HG02588 (cell line): Measurements from ENCODE around the gene USP34.
"Not testable (repeated sequence)": the region's sequence is repeated elsewhere in the genome, so short reads cannot be mapped to it uniquely, and the experiment has no call there.

ENCODE experiments used
- ATAC-seq: cut with Tn5 transposase; IDR thresholded peaks from one replicate; pipeline ENCODE4 v1.9.1; 2021; ENCODE audit warnings: mild to moderate bottlenecking, moderate library complexity; ENCODE audit not compliant: unreplicated experiment

USP34 gene

DNA sequence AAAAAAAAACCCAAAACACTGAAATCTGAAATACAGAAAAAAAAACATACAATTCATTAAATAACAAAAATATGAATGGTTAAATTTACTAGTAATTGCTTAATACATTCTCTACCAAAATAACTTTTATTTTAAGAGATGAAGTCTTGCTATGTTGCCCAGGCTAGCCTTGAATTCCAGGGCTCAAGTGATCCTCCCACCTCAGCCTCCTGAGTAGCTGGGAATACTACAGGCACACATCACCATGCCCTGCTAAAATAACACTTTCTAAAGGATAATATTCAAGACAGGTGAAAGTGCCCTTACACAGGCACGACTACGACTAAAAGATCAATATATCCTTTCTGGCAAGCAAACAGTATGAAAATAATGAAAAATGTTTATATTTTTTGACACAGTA lies 9.5 kb downstream of the USP34 start:
- ATAC-seq = no peak

DNA sequence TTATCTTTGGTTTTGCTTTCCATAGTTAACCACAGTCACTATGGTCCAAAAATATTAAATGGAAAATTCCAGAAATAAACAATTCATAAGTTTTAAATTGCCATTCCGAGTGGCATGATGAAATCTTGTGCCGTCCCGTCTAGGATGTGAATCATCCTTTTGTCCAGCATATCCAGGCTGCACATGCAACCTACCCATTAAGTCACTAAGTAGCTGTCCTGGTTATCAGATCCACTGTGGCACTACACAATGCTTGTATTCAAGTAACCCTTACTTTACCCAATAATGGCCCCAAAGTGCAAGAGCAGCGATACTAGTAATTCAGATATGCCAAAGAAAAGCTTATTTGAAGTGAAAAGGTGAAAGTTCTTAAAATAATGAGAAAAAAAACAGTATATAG lies 10.7 kb downstream of the USP34 start:
- ATAC-seq = no peak

DNA sequence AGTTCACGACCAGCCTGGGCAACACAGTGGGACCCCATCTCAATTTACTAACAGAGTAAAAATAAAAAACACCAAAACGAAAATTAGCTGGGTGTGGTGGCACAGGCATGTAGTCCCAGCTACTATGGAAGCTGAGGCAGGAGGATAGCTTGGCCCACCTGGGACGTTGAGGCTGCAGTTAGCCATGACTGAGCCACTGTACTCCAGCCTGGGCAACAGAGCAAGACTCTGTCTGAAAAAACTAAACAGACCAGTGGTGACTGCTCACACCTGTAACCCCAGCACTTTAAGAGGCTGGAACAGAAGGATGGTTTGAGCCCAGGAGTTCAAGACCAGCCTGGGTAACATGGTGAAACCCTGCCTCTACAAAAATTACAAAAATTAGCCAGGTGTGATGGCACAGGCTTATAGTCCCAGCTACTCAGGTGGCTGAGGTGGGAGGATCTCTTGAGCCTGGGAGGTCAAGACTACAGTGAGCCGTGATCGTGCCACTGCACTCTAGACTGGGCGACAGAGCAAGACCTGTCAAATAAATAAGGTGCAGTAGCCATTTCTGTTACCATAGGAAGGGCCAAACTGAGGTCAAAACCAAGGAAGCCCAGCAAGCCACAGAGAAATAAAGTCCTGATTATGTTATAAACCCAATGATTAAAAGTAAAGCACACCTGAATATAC lies 14.0 kb downstream of the USP34 start:
- no peak for ATAC-seq

DNA sequence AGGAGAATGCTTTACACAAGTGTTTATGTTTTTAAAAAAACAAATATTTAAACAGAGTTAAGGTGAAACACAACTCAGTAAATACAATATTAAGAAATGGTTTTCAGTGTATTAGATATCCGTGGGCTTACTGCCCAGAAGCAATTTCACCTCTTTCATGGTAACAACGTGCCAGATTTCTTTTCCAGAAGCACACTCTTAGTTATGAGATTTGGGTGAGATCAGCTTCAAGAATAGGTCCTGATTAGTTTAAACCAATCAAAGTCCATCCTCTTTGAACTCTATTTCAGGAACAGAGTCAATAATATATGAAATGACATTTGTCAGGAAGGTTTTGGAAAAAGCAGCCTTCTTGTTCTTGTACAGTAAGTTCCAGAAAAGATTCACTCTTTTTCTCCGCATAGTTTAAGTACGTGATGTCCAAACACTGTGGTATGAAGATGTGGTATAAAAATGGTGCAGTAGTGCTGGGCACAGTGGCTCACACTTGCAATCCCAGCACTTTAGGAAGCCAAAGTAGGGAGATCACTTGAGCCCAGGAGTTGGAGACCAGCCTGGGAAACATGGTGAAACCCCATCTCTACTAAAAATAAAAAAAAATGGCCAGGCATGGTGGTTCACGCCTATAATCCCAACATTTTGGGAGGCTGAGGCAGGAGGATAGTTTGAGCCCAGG lies 14.7 kb downstream of the USP34 start:
- ATAC-seq = no peak

DNA sequence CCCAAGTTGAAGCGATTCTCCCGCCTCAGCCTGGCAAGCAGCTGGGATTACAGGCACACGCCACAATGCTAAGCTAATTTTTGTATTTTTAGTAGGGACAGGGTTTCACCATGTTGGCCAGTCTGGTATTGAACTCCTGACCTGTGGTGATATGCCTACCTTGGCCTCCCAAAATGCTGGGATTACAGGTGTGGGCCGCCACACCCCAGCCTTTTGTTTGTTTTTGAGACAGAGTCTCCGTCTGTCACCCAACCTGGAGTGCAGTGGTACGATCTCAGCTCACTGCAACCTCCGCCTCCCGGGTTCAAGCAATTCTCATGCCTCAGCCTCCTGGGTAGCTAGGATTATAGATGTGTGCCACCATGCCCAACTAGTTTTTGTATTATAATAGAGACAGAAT lies 15.9 kb downstream of the USP34 start:
- not testable (repeated sequence) for ATAC-seq

DNA sequence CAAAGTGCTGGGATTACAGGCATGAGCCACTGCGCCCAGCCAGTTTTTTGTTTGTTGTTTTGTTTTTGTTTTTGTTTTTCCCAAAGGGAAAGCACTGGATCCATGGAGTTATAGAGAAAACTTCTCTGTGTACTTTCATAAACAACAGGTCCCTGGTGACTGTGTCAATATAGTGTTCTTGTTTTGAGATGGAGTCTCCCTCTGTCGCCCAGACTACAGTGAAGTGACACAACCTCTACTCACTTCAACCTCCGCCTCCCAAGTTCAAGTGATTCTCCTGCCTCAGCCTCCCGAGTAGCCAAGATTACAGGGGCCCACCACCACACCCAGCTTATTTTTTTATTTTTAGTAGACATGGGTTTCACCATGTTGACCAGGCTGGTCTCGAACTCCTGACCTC lies 16.5 kb downstream of the USP34 start:
- no peak for ATAC-seq

DNA sequence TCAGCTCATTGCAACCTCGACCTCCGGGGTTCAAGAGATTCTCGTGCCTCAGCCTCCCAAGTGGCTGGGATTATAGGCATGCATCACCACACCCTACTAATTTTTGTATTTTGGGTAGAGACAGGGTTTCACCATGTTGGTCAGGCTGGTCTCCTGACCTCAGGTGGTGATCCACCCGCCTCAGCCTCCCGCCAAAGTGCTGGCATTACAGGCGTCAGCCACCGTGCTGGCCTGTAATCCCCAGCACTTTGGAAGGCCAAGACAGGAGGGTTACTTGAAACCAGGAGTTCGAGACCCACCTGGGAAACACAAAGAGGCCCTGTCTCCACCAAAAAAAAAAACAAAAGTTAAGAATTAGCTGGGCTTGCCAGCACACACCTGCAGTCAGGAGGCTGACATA lies 18.5 kb downstream of the USP34 start:
- ATAC-seq = no peak

DNA sequence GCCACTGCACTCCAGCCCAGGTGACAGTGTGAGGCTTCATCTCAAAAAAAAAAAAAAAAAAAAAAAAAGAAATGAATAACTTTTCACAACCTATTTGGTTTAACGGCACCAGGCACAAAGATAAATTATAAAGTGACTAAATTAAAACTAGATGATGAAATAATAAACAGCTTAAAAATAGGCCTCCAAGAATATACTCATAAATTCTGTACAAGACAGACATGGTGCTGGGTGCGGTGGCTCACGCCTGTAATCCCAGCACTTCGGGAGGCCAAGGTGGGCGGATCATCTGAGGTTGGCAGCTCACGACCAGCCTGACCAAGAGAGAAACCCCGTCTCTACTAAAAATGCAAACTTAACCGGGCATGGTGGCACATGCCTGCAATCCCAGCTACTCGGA lies 19.7 kb downstream of the USP34 start:
- no peak for ATAC-seq

DNA sequence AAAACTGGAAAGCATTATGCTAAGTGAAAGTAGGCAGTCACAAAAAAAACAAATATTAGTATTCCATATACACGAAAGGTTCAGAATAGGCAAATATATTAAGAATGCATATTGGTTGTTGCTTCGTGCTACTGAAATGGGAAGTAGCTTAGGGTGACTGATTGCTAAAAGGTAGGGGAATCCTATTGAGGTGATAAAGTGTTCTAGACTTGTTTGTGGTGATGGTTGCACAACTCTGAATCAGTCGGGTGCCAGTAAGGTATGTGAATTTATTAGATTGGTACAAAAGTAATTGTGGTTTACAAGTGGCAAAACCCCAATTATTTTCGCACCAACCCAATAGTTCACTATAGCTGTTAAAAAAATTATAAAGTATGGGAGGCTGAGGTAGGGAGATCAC lies 20.7 kb downstream of the USP34 start:
- no peak for ATAC-seq

DNA sequence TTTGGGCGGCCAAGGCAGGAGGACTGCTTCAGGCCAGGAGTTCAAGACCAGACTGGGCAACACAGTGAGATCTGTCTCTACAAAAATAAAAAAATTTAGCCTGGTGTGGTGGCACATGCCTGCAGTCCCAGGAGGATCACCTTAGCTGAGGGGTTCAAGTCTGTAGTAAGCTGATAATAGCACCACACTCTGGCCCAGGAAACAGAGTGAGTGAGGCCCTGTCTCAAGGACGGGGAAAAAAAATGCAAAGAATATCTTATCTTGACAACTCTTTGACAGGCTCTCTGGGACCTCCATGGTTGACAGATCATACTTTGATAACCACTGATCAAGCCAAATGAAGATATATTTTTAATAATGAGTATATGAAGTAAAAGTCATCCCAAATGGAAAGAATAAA lies 22.7 kb downstream of the USP34 start:
- no peak for ATAC-seq

DNA sequence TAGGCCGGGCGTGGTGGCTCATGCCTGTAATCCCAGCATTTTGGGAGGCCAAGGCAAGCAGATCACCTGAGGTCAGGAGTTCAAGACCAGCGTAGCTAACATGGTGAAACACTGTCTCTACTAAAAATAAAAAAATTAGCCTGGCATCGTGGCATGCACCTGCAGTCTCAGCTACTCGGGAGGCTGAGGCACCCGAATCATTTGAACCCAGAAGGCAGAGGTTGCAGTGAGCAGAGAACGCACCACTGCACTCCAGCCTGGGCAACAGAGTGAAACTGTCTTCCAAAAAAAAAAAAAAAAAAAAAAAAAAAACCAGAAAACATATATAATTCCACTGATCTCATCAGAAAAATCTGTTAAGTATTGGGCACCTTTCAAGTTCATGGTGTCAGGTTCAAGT lies 23.9 kb downstream of the USP34 start:
- ATAC-seq = not testable (repeated sequence)

DNA sequence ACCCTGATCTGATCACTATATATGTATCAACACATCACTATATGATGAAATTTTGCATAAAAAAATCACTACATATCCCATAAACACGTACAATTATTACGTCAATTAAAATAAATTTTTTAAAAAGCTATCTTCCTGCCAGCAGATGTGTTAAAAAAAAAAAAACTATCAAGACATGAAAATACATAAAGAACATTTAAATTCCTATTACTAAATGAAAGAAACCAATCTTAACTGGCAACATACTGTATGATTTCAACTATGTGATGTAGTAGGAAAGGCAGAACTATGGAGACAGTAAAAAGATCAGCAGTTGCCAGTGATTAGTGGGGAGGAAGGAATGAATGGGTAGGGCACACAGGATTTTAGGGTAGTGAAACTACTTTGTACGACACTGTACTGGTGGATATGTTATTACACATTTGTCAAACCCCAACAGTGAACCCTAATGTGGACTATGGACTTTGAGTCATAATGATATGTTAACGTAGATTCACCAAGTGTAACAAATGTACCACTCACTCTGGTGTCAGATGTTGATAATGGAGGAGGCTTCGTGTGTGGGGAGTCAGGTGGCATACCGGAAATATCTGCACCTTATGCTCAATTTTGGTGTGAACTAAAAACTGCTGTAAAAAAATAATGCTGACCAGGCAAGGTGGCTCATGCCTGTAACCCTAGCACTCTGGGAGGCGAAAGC lies 27.4 kb downstream of the USP34 start:
- peak; percentile 86 for ATAC-seq

DNA sequence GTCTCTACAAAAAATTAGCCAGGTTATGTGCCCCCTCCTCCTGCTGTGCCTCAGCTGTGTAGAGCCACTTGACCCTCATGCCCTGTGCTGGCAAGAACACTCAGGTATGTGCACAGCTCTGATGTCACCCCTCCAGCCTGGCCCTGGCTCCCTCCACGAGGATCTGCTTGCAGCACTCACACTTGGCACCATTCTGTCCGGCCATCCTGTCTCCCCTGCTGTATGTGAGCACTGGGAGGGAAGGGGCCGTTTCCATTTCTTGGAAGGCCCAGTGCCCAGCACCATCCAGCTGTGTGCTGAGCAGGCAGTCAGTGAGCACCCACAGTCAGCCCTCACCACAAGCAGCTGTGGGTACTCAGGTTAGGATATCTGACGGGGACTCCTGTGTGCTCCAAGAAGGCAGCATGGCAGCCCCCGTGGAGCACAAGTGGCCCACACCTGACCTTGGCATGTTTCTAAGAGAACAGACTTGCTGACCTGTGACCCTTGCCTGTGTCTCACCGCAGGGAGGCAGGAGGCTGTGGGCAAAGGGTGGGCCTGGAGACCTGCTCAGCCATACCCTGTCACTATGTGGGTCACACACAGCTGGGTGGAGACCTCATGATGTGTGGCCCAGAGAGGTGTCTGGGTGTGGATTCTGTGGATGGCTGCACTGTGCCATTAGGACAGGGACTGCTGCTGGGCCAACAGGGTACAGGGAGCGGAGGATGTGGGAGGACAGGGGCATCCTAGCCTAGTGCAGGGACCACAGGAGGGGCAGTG lies 31.5 kb downstream of the USP34 start:
- no peak for ATAC-seq

DNA sequence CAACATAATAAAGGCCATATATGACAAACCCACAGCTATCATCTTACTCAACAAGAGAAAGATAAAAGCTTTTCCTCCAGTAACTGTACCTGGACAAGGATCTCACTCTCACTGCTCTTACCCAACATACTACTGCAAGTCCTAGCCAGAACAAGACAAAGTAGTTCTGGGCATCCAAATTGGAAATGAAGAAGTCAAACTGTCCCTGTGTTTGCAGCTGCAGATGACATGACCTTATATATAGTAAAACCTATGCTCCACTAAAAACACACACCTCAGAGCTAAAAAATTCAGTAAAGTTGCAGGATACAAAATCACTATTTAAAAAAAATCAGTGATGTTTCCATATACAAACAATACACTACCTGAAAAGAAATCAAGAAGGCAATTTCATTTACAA lies 32.2 kb downstream of the USP34 start:
- no peak for ATAC-seq

DNA sequence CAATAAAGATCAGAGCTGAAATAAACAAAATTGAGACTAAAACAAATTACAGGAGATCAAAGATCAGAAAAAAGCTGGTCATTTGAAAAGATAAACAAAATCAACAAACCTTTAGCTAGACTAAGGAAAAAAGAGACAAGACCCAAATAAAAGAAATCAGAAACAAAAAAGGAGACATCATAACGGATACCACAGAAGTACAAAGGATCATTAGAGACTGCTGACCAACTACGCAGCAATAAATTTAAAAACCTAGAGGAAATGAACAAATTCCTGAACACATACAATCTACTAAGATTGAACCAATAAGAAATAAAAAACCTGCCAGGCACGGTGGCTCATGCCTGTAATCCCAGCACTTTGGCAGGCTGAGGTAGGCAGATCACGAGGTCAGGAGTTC lies 33.7 kb downstream of the USP34 start:
- no peak for ATAC-seq

DNA sequence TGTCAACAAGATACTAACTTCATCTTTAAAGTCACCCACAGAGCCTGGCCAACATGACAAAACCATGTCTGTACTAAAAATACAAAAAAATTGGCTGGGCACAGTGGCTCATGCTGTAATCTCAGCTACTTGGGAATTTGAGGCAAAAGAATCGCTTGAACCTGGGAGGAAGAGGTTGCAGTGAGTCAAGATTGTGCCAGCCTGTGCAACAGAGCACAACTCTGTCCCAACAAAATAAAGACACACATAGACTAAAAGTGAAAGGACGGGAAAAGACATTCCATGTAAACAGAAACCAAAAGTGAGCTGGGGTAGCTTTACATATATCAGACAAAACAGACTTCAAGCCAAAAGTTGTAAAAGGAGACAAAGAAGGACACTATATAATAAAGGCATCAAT lies 34.8 kb downstream of the USP34 start:
- ATAC-seq = no peak

DNA sequence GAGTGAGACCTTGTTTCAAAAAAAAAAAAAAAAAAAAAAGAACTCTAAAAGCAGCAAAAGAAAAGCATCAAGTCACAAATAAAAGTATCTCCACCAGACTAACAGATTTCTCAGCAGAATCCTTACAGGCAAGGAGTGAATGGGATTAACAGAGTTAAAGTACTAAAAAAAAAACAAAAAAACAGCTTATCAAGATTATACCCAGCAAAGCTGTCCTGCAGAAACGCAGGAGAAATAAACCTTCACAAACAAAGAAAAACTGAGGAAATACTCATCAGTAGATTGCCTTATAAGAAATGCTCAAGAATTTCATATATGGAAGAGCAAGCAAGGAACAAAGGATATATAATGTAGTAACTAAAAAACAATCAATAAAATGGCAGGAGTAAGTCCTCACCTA lies 35.6 kb downstream of the USP34 start:
- no peak for ATAC-seq

DNA sequence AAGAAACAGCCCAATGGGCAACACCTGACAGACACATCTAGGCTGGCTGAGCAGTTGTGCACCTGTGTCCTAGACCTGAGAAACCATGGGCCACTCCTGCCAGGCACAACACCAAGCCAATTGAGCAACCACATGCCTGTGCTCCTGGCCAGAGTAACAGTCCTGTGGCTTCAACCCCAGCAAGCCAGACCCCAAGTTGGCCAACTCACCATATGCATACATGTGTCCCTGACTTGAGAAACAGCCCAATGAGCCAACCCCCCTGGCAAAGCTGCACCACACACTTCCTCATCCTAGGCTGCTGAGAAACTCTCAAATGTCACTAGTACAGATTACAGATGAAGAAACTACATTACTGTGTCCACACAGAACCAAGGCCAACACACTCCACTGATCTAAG lies 36.6 kb downstream of the USP34 start:
- ATAC-seq = no peak

DNA sequence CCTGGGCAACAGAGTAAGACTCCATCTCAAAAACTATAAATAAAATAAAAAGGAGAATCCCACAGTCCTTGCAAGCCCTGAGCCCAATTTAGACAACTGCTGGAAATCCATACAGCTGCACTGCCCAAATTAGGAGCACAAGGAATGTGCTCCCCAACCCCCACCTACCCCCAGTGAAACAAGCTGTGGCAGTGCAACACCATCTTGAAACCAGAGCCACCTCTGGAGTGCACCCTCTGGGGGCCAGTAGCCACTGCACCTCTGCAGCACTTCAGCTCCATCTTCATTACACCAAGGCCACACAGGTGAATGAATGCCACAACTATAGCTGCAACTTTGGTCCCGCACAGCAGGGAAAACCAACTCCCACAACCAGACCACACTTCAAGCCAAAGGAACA lies 37.3 kb downstream of the USP34 start:
- no peak for ATAC-seq

DNA sequence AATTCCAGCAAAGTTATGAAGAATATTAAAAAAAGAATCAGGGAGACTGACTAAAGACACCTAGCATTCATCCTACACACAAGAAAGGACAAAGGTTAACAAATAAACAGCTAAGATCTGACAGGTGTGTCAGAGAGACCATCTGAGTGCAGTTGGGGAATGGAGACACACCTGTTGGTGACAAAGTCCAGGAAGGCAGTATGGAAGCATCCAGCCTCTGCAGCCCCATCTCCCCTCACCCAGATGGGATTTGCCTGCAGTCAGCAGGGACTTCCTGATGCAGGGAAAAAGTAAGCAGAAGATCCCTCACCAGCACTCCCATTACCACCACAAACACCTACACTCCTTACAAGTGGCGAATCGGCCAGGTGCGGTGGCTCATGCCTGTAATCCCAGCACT lies 37.9 kb downstream of the USP34 start:
- no peak for ATAC-seq

DNA sequence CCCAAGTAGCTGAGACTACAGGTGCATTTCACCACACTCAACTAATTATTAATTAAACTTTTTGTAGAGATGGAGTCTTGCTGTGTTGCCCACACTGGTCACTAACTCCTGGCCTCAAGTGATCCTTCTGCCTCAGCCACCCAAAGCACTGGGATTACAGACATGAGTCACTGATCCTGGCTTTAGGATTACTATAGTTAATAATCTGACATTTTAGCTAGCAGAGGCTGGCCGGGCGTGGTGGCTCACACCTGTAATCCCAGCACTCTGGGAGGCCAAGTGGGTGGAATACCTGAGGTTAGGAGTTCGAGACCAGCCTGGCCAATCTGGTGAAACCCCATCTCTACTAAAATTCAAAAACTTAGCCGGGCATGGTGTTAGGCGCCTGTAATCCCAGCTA lies 39.5 kb downstream of the USP34 start:
- no peak for ATAC-seq
